GM19372 (cell line): Measurements from ENCODE around the gene FAM120A.

Source experiments
- ATAC-seq: cut with Tn5 transposase; IDR thresholded peaks from one replicate; pipeline ENCODE4 v1.9.1; 2021; ENCODE audit warnings: mild to moderate bottlenecking, low read depth, moderate library complexity; ENCODE audit not compliant: unreplicated experiment

FAM120A gene

DNA sequence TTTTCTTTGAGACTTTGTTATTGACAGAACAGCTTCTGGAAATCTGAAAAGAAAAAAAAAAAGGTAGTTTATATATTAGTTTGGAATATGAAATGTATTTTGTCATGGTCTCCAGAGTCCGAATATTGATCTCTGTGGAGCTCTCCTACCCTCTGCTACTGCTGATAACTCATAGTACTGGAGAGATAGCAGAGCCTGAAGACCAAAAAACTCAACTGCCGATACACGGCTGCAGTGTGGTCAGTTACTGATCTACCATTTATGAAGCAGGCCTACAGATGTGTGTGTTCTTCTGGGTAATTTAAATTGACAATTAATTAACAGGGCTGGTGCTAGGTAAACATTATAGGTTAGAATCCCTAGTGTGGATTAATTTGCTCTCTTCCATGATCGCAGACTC lies 3.8 kb upstream of the FAM120A start:
- no peak for ATAC-seq

DNA sequence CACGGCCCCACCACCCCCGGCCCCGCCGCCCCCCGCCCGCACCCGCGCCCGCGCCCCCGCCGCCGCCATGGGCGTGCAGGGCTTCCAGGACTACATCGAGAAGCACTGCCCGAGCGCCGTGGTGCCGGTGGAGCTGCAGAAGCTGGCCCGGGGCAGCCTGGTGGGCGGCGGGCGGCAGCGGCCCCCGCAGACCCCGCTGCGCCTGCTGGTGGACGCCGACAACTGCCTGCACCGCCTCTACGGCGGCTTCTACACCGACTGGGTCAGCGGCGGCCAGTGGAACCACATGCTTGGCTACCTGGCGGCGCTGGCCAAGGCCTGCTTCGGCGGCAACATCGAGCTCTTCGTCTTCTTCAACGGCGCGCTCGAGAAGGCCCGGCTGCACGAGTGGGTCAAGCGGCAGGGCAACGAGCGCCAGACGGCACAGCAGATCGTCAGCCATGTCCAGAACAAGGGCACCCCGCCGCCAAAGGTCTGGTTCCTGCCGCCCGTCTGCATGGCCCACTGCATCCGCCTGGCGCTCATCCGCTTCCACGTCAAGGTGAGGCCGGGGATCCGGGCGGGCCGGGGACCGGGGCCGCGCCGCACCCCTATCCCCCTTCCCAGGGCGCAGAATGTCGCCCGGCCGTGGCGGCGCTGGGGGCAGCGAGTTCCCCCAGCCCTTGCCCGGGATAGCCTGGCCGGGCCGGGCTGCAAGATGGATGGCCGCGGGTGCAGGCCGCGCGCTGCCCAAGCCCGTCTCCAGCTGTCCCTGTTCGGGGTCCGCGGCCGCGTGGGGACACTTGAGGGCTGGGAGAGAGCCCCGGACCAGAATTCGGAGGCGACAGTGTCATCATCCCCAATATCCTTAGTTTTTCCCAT lies 594 bp downstream of the FAM120A start:
- peak; percentile 7 for ATAC-seq

GRCh38 chr9:93452710-93453046 lies 1.2 kb downstream of the FAM120A start:
- ATAC-seq: no peak

GRCh38 chr9:93453047-93453914 lies 1.8 kb downstream of the FAM120A start, which contains the start of gene FAM120AOS:
Gene FAM120AOS (minus strand): TSS chr9:93453581. CDS start chr9:93452709, 872 bp downstream.
- peak; percentile 54 for ATAC-seq

DNA sequence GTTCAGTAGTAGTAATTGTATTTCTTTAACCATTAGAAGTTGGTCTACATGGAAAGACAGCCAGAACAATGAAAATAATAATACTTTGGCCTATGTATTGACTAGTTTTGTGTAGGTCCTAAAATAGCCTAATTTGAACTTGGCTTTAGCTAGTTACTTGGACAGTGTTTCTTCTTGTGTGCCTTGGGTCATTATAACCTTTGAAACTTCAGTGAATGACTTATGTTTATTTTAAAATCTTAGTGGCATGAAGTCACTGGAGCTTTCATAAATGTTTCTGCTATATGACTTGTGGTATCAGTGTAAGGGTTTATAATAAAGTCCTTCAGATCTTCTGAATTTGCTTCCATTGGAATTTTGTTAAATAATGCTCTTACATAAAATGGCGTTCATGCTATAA lies 4.5 kb downstream of the FAM120A start:
- no peak for ATAC-seq

DNA sequence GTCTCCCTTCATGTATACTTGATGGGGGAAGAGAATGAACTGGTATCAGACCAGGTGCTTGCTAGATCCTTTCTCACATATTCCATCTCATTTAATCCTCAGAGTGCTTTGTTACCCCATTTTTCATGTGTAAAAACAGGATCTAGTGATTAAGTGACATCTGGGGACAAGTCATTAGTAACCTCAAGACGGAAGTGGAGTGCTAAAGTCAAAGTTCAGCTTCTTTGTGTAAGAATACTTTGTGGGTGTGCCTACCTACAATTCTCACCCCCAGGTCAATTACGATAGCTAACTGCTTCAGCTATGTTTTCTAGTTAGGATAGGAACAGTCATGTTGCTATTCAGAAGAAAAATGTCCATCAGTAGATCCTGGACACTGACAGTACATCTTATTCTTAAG lies 5.0 kb downstream of the FAM120A start:
- ATAC-seq: no peak

DNA sequence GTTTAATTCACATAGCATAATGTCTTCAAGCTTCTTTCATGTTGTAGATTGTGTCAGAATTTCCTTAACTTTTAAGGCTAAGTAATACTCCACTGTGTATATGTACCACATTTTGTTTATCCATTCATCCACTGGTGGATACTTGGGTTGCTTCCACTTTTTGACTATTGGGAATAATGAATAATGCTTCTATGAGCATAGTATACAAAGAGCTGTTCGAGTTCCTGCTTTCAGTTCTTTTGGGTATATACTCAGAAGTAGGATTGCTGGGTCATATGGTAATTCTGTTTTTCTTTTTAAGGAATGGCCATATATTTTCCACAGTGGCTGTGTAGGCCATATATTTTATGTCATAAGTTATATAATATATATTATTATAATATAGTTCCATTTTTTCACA lies 5.5 kb downstream of the FAM120A start:
- ATAC-seq: no peak

GRCh38 chr9:93458712-93459111 lies 7.2 kb downstream of the FAM120A start:
- ATAC-seq: no peak

- ATAC-seq: no peak
Observed at GRCh38 chr9:93459432-93459847, 8.0 kb downstream of the FAM120A start.

- ATAC-seq: no peak
Observed at GRCh38 chr9:93460689-93461413, 9.4 kb downstream of the FAM120A start.

DNA sequence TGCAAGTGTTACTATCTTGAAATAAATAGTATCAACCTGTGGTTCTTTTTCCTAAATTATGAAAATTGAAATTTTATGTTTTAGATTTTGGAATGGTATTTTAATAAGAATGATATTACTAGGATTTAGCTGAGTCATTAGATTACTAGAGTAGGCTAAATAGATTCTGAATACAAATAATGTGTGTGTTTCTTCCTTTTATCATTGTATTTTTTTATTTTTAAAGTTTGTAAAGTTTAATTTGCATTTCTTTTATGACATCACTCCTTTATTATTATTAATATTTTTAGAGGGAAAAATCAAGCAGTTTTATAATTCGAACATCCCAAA lies 9.9 kb downstream of the FAM120A start:
- ATAC-seq: no peak

- no peak for ATAC-seq
Observed at GRCh38 chr9:93461821-93462220, 10.3 kb downstream of the FAM120A start.

DNA sequence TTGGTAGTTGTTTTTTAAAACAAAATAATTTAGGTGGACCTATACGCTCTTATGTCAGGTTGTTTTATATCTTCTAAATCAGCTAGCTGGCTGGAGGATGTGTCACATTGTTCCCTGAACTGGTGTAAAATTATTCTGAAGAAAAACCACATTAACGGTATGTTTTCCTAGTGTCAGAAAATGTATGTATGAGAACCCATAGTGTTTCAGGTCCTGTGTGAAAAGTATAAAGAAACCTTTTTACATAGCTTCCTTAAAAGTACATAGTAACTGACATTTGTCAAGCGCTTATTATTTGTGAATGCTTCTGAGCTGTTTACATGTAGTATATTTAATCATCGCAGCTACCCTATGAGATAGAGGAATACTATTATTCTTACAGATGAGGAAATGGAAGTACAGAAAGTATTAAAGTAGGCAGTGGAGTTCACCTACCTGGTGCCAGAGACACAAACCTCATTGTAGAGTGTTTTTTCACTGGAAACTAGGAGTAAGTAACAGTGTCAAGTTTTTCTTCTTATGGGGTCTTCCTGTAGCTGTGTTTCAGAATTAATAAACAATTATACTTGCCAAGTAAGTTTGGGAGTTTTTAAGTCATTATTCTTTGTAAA lies 12.3 kb downstream of the FAM120A start:
- no peak for ATAC-seq

DNA sequence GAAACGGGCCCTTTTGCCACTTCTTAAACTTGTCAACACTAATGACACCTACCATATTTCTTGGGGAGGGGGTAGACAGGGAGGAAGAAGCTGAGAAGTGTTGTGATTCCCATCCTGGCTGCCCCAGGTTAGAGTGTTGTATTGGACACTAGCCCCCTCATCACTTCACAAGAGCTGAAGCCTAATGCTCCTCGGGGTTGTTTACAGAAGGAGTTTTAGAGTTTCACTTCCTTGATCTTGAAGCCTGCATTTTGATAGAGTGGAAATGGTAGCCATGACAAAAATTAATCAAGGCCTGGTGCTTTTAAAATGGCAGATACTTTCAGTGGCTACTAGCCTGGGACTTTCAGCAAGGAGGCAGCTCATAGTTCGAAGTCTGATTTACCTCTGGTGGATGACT lies 12.9 kb downstream of the FAM120A start:
- no peak for ATAC-seq

DNA sequence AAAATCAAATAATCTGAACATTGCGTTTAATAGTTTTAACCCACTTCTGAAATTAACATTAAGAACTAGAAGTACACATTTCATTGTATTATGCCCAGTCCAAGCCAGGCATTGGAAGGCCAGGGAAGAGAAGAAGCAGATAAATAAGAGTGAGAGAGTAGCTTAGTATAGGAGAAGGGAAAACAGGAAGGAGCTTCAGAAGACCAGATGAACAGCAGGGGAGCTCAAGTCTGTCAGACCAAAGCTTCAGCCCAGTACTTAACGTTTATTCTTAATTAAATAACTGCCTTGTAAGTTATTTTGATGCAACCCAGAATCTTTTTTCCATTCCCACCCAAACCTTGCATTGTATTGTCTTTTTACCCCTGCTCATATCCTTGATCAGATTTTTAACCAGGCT lies 13.4 kb downstream of the FAM120A start:
- ATAC-seq: no peak

DNA sequence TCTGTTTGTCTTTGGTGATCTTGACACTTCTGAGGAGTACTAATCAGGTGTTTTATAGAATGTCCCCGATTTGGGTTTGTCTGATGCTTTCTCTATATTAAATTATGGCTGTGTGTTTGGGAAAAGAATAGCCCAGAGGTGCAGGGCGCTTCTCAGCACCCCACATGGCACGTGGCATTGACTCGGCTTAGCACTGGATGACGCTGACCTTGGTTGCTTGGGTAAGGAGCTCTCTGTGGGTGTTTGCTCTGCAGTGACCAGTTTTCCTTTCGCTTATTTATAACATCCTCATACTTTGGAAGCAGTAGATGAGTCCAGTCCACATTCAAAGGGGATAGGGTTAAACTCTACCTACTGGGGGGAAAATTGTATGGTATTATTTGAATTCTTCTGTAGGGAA lies 14.4 kb downstream of the FAM120A start:
- no peak for ATAC-seq

- ATAC-seq: no peak
Observed at GRCh38 chr9:93466416-93467061, 15.1 kb downstream of the FAM120A start.

DNA sequence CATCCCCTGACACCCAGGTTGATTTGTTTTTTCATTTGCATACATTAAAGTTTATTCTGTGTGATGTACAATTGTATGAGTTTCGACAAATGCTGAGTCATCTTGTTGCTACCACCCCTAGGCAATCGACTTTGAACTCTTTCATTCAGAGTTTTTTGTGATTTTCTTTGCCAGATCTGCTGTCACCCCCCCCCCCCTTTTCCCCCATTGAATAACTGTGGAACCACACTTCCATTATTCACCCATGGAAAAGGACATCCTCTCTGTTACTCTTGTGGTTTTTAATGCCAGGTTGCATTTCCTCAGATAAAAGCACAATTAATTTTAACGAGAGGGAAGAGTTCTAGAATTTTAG lies 15.6 kb downstream of the FAM120A start:
- ATAC-seq: no peak

- ATAC-seq: no peak
Observed at GRCh38 chr9:93467462-93467861, 16.0 kb downstream of the FAM120A start.

- ATAC-seq: no peak
Observed at GRCh38 chr9:93468763-93469456, 17.4 kb downstream of the FAM120A start.
